ENCODE measurements around the gene NMNAT2.
A peak's percentile ranks its signal among the peaks of the same experiment; 100 is the strongest.

The NMNAT2 gene

DNA sequence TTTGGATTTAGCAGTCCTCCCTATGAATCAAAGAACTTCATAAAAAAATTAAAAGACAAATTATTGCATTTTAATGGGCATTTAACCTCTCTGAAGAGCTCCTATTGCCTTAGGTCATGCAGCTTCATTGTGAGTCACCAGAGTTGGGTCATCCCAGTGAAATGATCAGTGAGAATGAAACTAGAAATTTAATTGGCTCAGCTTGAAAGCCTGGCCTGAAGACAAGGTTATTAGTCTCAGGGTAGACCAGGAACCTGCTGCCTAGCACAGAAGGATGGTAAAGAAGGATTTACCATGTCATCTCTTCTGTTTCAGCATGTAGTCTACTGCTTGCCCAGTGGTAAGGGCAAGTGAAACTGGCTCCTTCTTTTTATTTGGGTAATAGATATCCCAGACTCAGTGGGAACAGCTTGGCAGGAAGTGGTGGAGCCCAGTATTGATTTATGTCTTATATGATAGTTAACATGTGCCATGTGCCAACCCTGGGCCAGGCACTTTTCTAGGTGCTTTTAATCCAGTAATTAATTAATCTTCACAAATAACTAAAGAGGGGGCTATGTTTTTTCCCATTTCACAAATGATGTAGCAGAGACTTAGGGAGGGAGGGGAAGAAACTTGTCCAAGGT, 208.5 kb downstream of the NMNAT2 start:
- Histone ChIP-seq H2BK120ac (ENCODE audit: low read depth, low read length) (no peak overlapping the region), H3K9ac (ENCODE audit: low read length) (no peak overlapping the region), H3K79me1 (ENCODE audit: low read length) (no peaks in the 10 kb centered on the region), H3K56ac (ENCODE audit: low read length) (no peak overlapping the region), H3K36me3 (ENCODE audit: control insufficient read depth, insufficient read depth, low read length) (no peaks in the 10 kb centered on the region), H3K4ac (ENCODE audit: low read depth, low read length) (no peak overlapping the region), H2BK5ac (ENCODE audit: low read length) (no peak overlapping the region), H3K4me2 (ENCODE audit: low read length) (no peak overlapping the region), H4K5ac (ENCODE audit: low read length) (no peak overlapping the region), H3K79me2 (ENCODE audit: control insufficient read depth, insufficient read depth, low read length) (no peaks in the 10 kb centered on the region), H2BK15ac (replicated peaks; ENCODE audit: low read depth) (no peak overlapping the region), H3K4me1 (ENCODE audit: control insufficient read depth, low read depth, low read length) (no peaks in the 10 kb centered on the region), H3K18ac (ENCODE audit: low read length) (no peak overlapping the region), H3K27ac (ENCODE audit: low read depth, low read length) (no peak overlapping the region), H3K4me3 (ENCODE audit: low read length) (no peak overlapping the region), H4K8ac (ENCODE audit: low read depth, low read length) (no peak overlapping the region), H3K23ac (ENCODE audit: low read length) (no peak overlapping the region), H2AK5ac (ENCODE audit: low read length) (no peak overlapping the region), H3K27me3 (ENCODE audit: insufficient read depth, low read length, poor library complexity) (no peaks in the 10 kb centered on the region)
- peak; percentile 48 for DNase-seq

- WGBS (ENCODE audit: extremely low coverage, insufficient coverage, low lambda C conversion rate), result no CpG with 5 or more reads among the region's 6 CpGs
Observed at GRCh38 chr1:183206538-183207122, 211.6 kb downstream of the NMNAT2 start.

DNA sequence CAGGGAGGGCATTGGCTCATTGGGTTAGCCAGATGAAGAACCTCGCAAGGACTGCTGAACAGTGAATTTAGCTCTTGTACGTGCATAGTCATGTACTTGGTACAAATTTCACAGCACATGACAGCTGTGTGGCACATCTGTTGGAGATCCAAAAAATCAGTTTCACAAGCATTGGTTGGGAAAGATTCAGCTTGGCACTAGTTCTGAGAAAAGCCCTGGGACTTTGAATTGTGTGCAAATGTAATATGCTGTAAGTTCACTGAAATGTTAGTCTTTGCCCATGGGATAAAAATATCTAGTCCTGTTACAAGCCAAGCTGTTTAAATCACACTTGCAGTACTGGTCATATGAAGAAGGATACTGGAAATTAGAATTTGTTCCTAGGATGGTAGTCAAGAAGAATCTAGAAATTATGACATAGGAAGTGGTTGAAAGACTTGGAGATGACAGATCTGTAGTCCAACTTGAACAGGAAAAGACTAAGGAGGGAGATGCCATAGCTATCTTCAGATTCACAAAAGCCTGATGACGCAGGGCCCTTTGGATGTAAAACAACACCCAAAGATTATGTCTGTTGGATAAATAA, 212.9 kb downstream of the NMNAT2 start:
- DNase-seq, result no peak
- H3K27me3 ChIP-seq (ENCODE audit: insufficient read depth, low read length, poor library complexity), result no peaks in the 10 kb centered on the region
- no peaks in the 10 kb centered on the region for H3K79me2 ChIP-seq (ENCODE audit: control insufficient read depth, insufficient read depth, low read length)
- H3K4me1 ChIP-seq (ENCODE audit: control insufficient read depth, low read depth, low read length), result no peaks in the 10 kb centered on the region
- no CpG with 5 or more reads among the region's 3 CpGs for WGBS (ENCODE audit: extremely low coverage, insufficient coverage, low lambda C conversion rate)
- H3K23ac ChIP-seq (ENCODE audit: low read length), result no peak overlapping the region
- H3K4me2 ChIP-seq (ENCODE audit: low read length), result no peak overlapping the region
- H3K4me3 ChIP-seq (ENCODE audit: low read length), result no peak overlapping the region
- no peaks in the 10 kb centered on the region for H3K36me3 ChIP-seq (ENCODE audit: control insufficient read depth, insufficient read depth, low read length)
- H4K5ac ChIP-seq (ENCODE audit: low read length), result no peak overlapping the region
- no peak overlapping the region for H4K8ac ChIP-seq (ENCODE audit: low read depth, low read length)
- no peak overlapping the region for H3K18ac ChIP-seq (ENCODE audit: low read length)
- no peak overlapping the region for H3K27ac ChIP-seq (ENCODE audit: low read depth, low read length)
- no peak overlapping the region for H3K4ac ChIP-seq (ENCODE audit: low read depth, low read length)
- H2BK120ac ChIP-seq (ENCODE audit: low read depth, low read length), result no peak overlapping the region
- no peak overlapping the region for H2AK5ac ChIP-seq (ENCODE audit: low read length)
- H2BK5ac ChIP-seq (ENCODE audit: low read length), result no peak overlapping the region
- H2BK15ac ChIP-seq (replicated peaks; ENCODE audit: low read depth), result no peak overlapping the region
- H3K79me1 ChIP-seq (ENCODE audit: low read length), result no peaks in the 10 kb centered on the region
- H3K56ac ChIP-seq (ENCODE audit: low read length), result no peak overlapping the region
- no peak overlapping the region for H3K9ac ChIP-seq (ENCODE audit: low read length)

More at GRCh38 chr1:183206538-183207122, 211.6 kb downstream of the NMNAT2 start:
- Histone ChIP-seq H3K79me1 (ENCODE audit: low read length) (no peaks in the 10 kb centered on the region), H3K79me2 (ENCODE audit: control insufficient read depth, insufficient read depth, low read length) (no peaks in the 10 kb centered on the region), H2BK120ac (ENCODE audit: low read depth, low read length) (no peak overlapping the region), H4K5ac (ENCODE audit: low read length) (no peak overlapping the region), H3K27ac (ENCODE audit: low read depth, low read length) (no peak overlapping the region), H3K27me3 (ENCODE audit: insufficient read depth, low read length, poor library complexity) (no peaks in the 10 kb centered on the region), H2BK5ac (ENCODE audit: low read length) (no peak overlapping the region), H2AK5ac (ENCODE audit: low read length) (no peak overlapping the region), H3K4me3 (ENCODE audit: low read length) (no peak overlapping the region), H3K36me3 (ENCODE audit: control insufficient read depth, insufficient read depth, low read length) (no peaks in the 10 kb centered on the region), H3K56ac (ENCODE audit: low read length) (no peak overlapping the region), H3K4me2 (ENCODE audit: low read length) (no peak overlapping the region), H3K9ac (ENCODE audit: low read length) (no peak overlapping the region), H3K18ac (ENCODE audit: low read length) (no peak overlapping the region), H3K4ac (ENCODE audit: low read depth, low read length) (no peak overlapping the region), H3K23ac (ENCODE audit: low read length) (no peak overlapping the region), H4K8ac (ENCODE audit: low read depth, low read length) (no peak overlapping the region), H2BK15ac (replicated peaks; ENCODE audit: low read depth) (no peak overlapping the region), H3K4me1 (ENCODE audit: control insufficient read depth, low read depth, low read length) (no peaks in the 10 kb centered on the region)
- DNase-seq, result no peak

DNA sequence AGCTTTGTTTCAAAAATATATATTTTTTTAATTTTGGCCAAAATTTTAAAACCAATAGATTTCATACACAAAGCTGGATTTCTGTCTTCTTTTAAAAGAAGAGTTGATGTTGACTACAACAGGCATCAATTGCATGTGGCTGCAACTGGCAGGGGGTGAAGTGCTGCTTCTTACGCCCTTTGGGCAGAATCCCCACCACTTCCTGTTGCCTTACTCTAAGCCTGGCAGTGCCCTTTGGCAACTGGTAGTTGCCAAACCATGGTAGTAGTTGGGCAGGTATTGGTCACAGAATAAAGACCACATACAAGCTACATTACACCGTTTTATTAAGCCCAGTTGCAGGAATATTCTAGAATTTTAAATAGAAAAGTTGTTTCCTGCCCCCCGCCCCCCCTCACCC, 215.1 kb downstream of the NMNAT2 start:
- Histone ChIP-seq H3K9ac (ENCODE audit: low read length) (no peak overlapping the region), H2AK5ac (ENCODE audit: low read length) (no peak overlapping the region), H2BK5ac (ENCODE audit: low read length) (no peak overlapping the region), H3K56ac (ENCODE audit: low read length) (no peak overlapping the region), H3K4me1 (ENCODE audit: control insufficient read depth, low read depth, low read length) (no peaks in the 10 kb centered on the region), H2BK120ac (ENCODE audit: low read depth, low read length) (no peak overlapping the region), H3K4me3 (ENCODE audit: low read length) (no peak overlapping the region), H3K23ac (ENCODE audit: low read length) (no peak overlapping the region), H4K8ac (ENCODE audit: low read depth, low read length) (no peak overlapping the region), H3K79me1 (ENCODE audit: low read length) (no peaks in the 10 kb centered on the region), H3K36me3 (ENCODE audit: control insufficient read depth, insufficient read depth, low read length) (no peaks in the 10 kb centered on the region), H3K79me2 (ENCODE audit: control insufficient read depth, insufficient read depth, low read length) (no peaks in the 10 kb centered on the region), H3K4ac (ENCODE audit: low read depth, low read length) (no peak overlapping the region), H3K27ac (ENCODE audit: low read depth, low read length) (no peak overlapping the region), H2BK15ac (replicated peaks; ENCODE audit: low read depth) (no peak overlapping the region), H3K18ac (ENCODE audit: low read length) (no peak overlapping the region), H3K4me2 (ENCODE audit: low read length) (no peak overlapping the region), H4K5ac (ENCODE audit: low read length) (no peak overlapping the region), H3K27me3 (ENCODE audit: insufficient read depth, low read length, poor library complexity) (no peaks in the 10 kb centered on the region)
- no peak for DNase-seq
- no CpG with 5 or more reads among the region's 3 CpGs for WGBS (ENCODE audit: extremely low coverage, insufficient coverage, low lambda C conversion rate)

DNA sequence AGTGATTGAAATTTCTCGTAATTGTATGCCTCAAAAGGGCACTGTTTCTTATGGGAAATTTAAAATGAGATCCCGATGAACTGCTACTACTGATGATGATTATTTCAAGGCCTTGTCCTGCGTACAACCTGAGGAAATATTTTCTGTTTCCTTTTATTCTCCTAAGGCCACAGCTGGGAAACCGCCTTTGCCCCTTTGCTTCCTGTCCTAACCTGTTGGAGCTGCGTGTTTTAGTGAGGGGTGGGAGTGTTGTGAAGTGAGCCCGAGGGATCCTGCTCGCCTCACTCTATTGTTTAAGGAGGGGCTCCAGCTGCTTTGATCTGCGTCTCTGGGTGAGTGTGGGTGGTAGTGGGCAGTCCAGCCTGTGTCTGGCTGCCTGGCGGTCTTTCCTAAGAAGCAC, 217.7 kb downstream of the NMNAT2 start:
- Histone ChIP-seq H3K18ac (ENCODE audit: low read length) (no peak overlapping the region), H3K79me1 (ENCODE audit: low read length) (no peaks in the 10 kb centered on the region), H3K4me2 (ENCODE audit: low read length) (no peak overlapping the region), H2BK5ac (ENCODE audit: low read length) (no peak overlapping the region), H3K23ac (ENCODE audit: low read length) (peak overlapping the region; percentile 45), H3K4ac (ENCODE audit: low read depth, low read length) (no peak overlapping the region), H3K27ac (ENCODE audit: low read depth, low read length) (no peak overlapping the region), H3K56ac (ENCODE audit: low read length) (no peak overlapping the region), H3K27me3 (ENCODE audit: insufficient read depth, low read length, poor library complexity) (no peaks in the 10 kb centered on the region), H4K5ac (ENCODE audit: low read length) (no peak overlapping the region), H4K8ac (ENCODE audit: low read depth, low read length) (no peak overlapping the region), H2BK15ac (replicated peaks; ENCODE audit: low read depth) (no peak overlapping the region), H3K9ac (ENCODE audit: low read length) (no peak overlapping the region), H3K4me3 (ENCODE audit: low read length) (no peak overlapping the region), H3K36me3 (ENCODE audit: control insufficient read depth, insufficient read depth, low read length) (no peaks in the 10 kb centered on the region), H2BK120ac (ENCODE audit: low read depth, low read length) (no peak overlapping the region), H3K4me1 (ENCODE audit: control insufficient read depth, low read depth, low read length) (no peaks in the 10 kb centered on the region), H2AK5ac (ENCODE audit: low read length) (no peak overlapping the region), H3K79me2 (ENCODE audit: control insufficient read depth, insufficient read depth, low read length) (no peaks in the 10 kb centered on the region)
- no CpG with 5 or more reads among the region's 9 CpGs for WGBS (ENCODE audit: extremely low coverage, insufficient coverage, low lambda C conversion rate)
- DNase-seq, result no peak

DNA sequence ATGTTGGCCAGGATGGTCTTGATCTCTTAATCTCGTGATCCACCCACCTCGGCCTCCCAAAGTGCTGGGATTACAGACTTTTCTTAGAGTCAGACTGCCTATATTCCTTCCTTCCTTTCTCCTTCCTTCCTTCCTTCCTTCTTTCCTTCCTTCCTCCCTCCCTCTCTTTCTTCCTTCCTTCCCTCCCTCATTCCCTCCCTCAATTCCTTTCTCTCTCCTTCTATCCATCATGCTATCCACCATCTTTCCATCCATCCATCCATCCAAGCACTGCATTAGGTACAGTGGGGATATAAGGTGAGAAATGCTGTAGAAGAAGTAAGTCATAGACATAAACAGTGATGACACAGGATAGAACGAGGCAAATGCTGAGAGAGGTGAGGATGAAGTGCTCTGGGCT, 218.9 kb downstream of the NMNAT2 start:
- Histone ChIP-seq H3K4me1 (ENCODE audit: control insufficient read depth, low read depth, low read length) (peaks cover 5% of the 10 kb centered on the region), H3K36me3 (ENCODE audit: control insufficient read depth, insufficient read depth, low read length) (no peaks in the 10 kb centered on the region), H3K4ac (ENCODE audit: low read depth, low read length) (no peak overlapping the region), H2BK120ac (ENCODE audit: low read depth, low read length) (no peak overlapping the region), H2BK5ac (ENCODE audit: low read length) (no peak overlapping the region), H3K27ac (ENCODE audit: low read depth, low read length) (no peak overlapping the region), H3K27me3 (ENCODE audit: insufficient read depth, low read length, poor library complexity) (no peaks in the 10 kb centered on the region), H4K8ac (ENCODE audit: low read depth, low read length) (no peak overlapping the region), H3K79me1 (ENCODE audit: low read length) (no peaks in the 10 kb centered on the region), H2BK15ac (replicated peaks; ENCODE audit: low read depth) (no peak overlapping the region), H3K4me3 (ENCODE audit: low read length) (no peak overlapping the region), H3K23ac (ENCODE audit: low read length) (no peak overlapping the region), H3K4me2 (ENCODE audit: low read length) (no peak overlapping the region), H3K79me2 (ENCODE audit: control insufficient read depth, insufficient read depth, low read length) (no peaks in the 10 kb centered on the region), H3K9ac (ENCODE audit: low read length) (no peak overlapping the region), H2AK5ac (ENCODE audit: low read length) (no peak overlapping the region), H3K56ac (ENCODE audit: low read length) (no peak overlapping the region), H4K5ac (ENCODE audit: low read length) (no peak overlapping the region), H3K18ac (ENCODE audit: low read length) (no peak overlapping the region)
- no peak for DNase-seq
- WGBS (ENCODE audit: extremely low coverage, insufficient coverage, low lambda C conversion rate), result no CpG with 5 or more reads among the region's 3 CpGs

Data from mesendoderm (in vitro differentiated cells).